HepG2 (cell line): ENCODE data around the gene ALK. TPM values are rescaled to one million over a fixed set of nuclear protein-coding genes. Genes with fewer than 3 reads are reported as not detected.

ENCODE experiments used
- ATAC-seq: fragments of 200-7000 bp; cut with Tn5 transposase; 3 replicates; pipeline ENCODE4 v1.9.1; 2020; ENCODE audit warnings: mild to moderate bottlenecking, moderate library complexity
- BruUV-seq: library from RNA; stranded (reverse); fragments of 400-500 nt; replicated peaks from 2 replicates; lab custom pipeline; 2021; lab: Mats Ljungman, UMichigan
- CTCF ChIA-PET: fragments of 300-600 bp; formaldehyde crosslinking; extraction: SDS; loops from one replicate; lab custom pipeline; 2021; ENCODE audit warnings: low total read pairs, inconsistent platforms, low intra/inter-chr PET ratio; lab: Yijun Ruan, JAX
- POLR2A ChIA-PET: fragments of 350-600 bp; sonication (Branson Sonifier 250); formaldehyde crosslinking; loops from one replicate; lab custom pipeline; 2020; ENCODE audit warnings: antibody characterized with exemption, inconsistent platforms; lab: Yijun Ruan, JAX
- DNase-seq: peaks from one replicate; pipeline ENCODE4 v3.0.0-alpha.2; 2015; ENCODE audit warnings: low spot score
- FAIRE-seq: peaks from 3 replicates; lab custom pipeline; 2011; peaks lifted over from hg19 to GRCh38; lab: Jason Lieb, UNC
- H2AFZ ChIP-seq: one replicate; pipeline ENCODE4 v1.6.1; 2011; ENCODE audit warnings: low read length, inconsistent platforms
- H3K27ac ChIP-seq: fragments of 300-600 bp; 3 replicates; pipeline ENCODE4 v1.8.0; 2011; ENCODE audit warnings: mixed run types, mild to moderate bottlenecking, mixed read lengths, low read length, inconsistent platforms; ENCODE audit not compliant: insufficient read depth; ENCODE audit errors: extremely low read length
- H3K27me3 ChIP-seq, 2 experiments: fragments of 200-600 bp in 1 of 2; 2 replicates in 1 of 2; 3 replicates in 1 of 2; pipeline versions ENCODE4 v1.6.0 to v1.8.0; 2011; ENCODE audit warnings: low read length in 2 of 2, mild to moderate bottlenecking in 2 of 2, moderate library complexity in 2 of 2, inconsistent platforms in 1 of 2; ENCODE audit not compliant: insufficient read depth in 2 of 2, control insufficient read depth in 1 of 2
- H3K36me3 ChIP-seq, 2 experiments: fragments of 200-600 bp in 1 of 2; replicated peaks in 1 of 2; 2 replicates in 1 of 2; 3 replicates in 1 of 2; pipeline versions ENCODE4 v1.5.1 to v1.8.0; 2011; ENCODE audit warnings: low read length in 2 of 2, inconsistent platforms in 1 of 2; ENCODE audit not compliant: insufficient read depth in 2 of 2, control insufficient read depth in 1 of 2
- H3K4me1 ChIP-seq: 2 replicates; pipeline ENCODE4 v1.5.1; 2012; ENCODE audit warnings: low read length, inconsistent platforms; ENCODE audit not compliant: insufficient read depth
- H3K4me2 ChIP-seq: 2 replicates; pipeline ENCODE4 v1.6.0; 2011; ENCODE audit warnings: low read depth, low read length, inconsistent platforms
- H3K4me3 ChIP-seq, 3 experiments: fragments of 200-600 bp in 1 of 3; sonication (generic), shearing (Covaris generic) in 1 of 3; replicated peaks in 1 of 3; 2 replicates each; pipeline ENCODE4 v1.5.1; 2011 to 2016; ENCODE audit warnings: low read length in 3 of 3, inconsistent platforms in 2 of 3, low read depth in 2 of 3, mild to moderate bottlenecking in 2 of 3, control low read depth in 1 of 3, mixed read lengths in 1 of 3; ENCODE audit not compliant: insufficient read depth in 1 of 3
- H3K79me2 ChIP-seq: one replicate; pipeline ENCODE4 v1.6.1; 2011; ENCODE audit warnings: low read length, inconsistent platforms; ENCODE audit not compliant: insufficient read depth
- H3K9ac ChIP-seq: 2 replicates; pipeline ENCODE4 v1.6.0; 2011; ENCODE audit warnings: mild to moderate bottlenecking, low read depth, low read length, inconsistent platforms; ENCODE audit not compliant: insufficient read depth
- H3K9me3 ChIP-seq: 2 replicates; pipeline ENCODE4 v1.5.1; 2012; ENCODE audit warnings: mild to moderate bottlenecking, low read length
- H4K20me1 ChIP-seq: 2 replicates; pipeline ENCODE4 v1.6.0; 2011; ENCODE audit warnings: inconsistent platforms, mild to moderate bottlenecking, low read length, moderate library complexity; ENCODE audit not compliant: insufficient read depth
- FOXP1 ChIP-seq, 2 experiments: fragments of 450-650 bp in 1 of 2; IDR thresholded peaks; 2 replicates each; pipeline ENCODE4 v1.6.1; 2017 to 2018; ENCODE audit warnings: antibody characterized with exemption in 1 of 2
- HMGA1 ChIP-seq: sonication (generic); formaldehyde crosslinking; conservative IDR thresholded peaks from 2 replicates; pipeline ENCODE4 v1.4.0; 2020; ENCODE audit warnings: missing genetic modification reagents
- KAT2B ChIP-seq: fragments of 150-350 bp; IDR thresholded peaks from 2 replicates; pipeline ENCODE4 v1.6.1; 2014; ENCODE audit warnings: low read depth, low read length, borderline replicate concordance
- MEIS1 ChIP-seq: sonication (generic); formaldehyde crosslinking; IDR thresholded peaks from 2 replicates; pipeline ENCODE4 v1.9.0; 2021; ENCODE audit warnings: mild to moderate bottlenecking, missing genetic modification reagents, moderate library complexity, borderline replicate concordance
- SIN3B ChIP-seq: fragments of 150-350 bp; IDR thresholded peaks from 2 replicates; pipeline ENCODE4 v1.6.1; 2014; ENCODE audit warnings: low read length
- SNRNP70 ChIP-seq: fragments of 200-400 bp; formaldehyde crosslinking; IDR thresholded peaks from 2 replicates; pipeline ENCODE4 v1.6.1; 2017; ENCODE audit warnings: mild to moderate bottlenecking, low read depth, low read length, moderate library complexity
- XBP1 ChIP-seq: sonication (generic); formaldehyde crosslinking; IDR thresholded peaks from 2 replicates; pipeline ENCODE4 v1.5.0; 2020; ENCODE audit warnings: missing genetic modification reagents
- YEATS4 ChIP-seq: sonication (generic); formaldehyde crosslinking; IDR thresholded peaks from 2 replicates; pipeline ENCODE4 v1.4.0; 2020; ENCODE audit warnings: missing genetic modification reagents, borderline replicate concordance
- ZNF234 ChIP-seq: sonication (generic); formaldehyde crosslinking; conservative IDR thresholded peaks from 2 replicates; pipeline ENCODE4 v1.5.1; 2020; ENCODE audit warnings: mild to moderate bottlenecking, missing genetic modification reagents
- ZNF383 ChIP-seq: sonication (generic); formaldehyde crosslinking; IDR thresholded peaks from 2 replicates; pipeline ENCODE4 v1.4.0; 2020; ENCODE audit warnings: missing genetic modification reagents, mild to moderate bottlenecking, borderline replicate concordance
- ZNF569 ChIP-seq: sonication (generic); formaldehyde crosslinking; IDR thresholded peaks from 2 replicates; pipeline ENCODE4 v1.5.0; 2020; ENCODE audit warnings: mild to moderate bottlenecking, missing genetic modification reagents, moderate library complexity, borderline replicate concordance
- ZNF660 ChIP-seq: sonication (generic); formaldehyde crosslinking; IDR thresholded peaks from 2 replicates; pipeline ENCODE4 v1.5.1; 2020; ENCODE audit warnings: mild to moderate bottlenecking, low read depth, missing genetic modification reagents, borderline replicate concordance
- ZNF713 ChIP-seq: sonication (generic); formaldehyde crosslinking; IDR thresholded peaks from 2 replicates; pipeline ENCODE4 v1.4.0; 2020; ENCODE audit warnings: mild to moderate bottlenecking, missing genetic modification reagents
- ZNF782 ChIP-seq: sonication (generic); formaldehyde crosslinking; IDR thresholded peaks from 2 replicates; pipeline ENCODE4 v1.4.0; 2020; ENCODE audit warnings: missing genetic modification reagents, mild to moderate bottlenecking, borderline replicate concordance
- WGBS: methylation state at CpG from one replicate; pipeline ENCODE4 v1.1.6; 2017; ENCODE audit warnings: low lambda C conversion rate; 5-methylcytosine and 5-hydroxymethylcytosine counted together
- in situ Hi-C: cut with HindIII; loops from 2 replicates; pipeline ENCODE4 v1.10.0; 2017; ENCODE audit warnings: low pct_unique_long_range_greater_than_20kb; ENCODE audit not compliant: extremely low pct_ligation_motif_present
- intact Hi-C: fragments of 100-400 bp; cut with micrococcal nuclease; formaldehyde crosslinking; loops from one replicate; pipeline ENCODE4 v1.10.0; 2022; ENCODE audit not compliant: unreplicated experiment
- polyA plus RNA-seq, 8 experiments: library from polyadenylated mRNA; depleted of rRNA in 3 of 8; stranded (reverse) in 7 of 8; unstranded in 1 of 8; fragments of >200 nt; fragmentation: Illumina TruSeq in 4 of 8; extraction: Trizol in 4 of 8; gene quantifications; 2 replicates each; pipeline versions ENCODE4 v1.2.1 to v1.2.3, GENCODE V29; 2011 to 2016; ENCODE audit warnings: low read depth in 4 of 8, missing spikeins in 1 of 8, mixed read lengths in 1 of 8; ENCODE audit not compliant: insufficient read depth in 1 of 8
- total RNA-seq, 5 experiments: library from RNA; depleted of rRNA; stranded (reverse); fragments of >200 nt; fragmentation: Illumina TruSeq; extraction: Trizol; gene quantifications; 2 replicates each; pipeline ENCODE4 v1.2.3, GENCODE V29; 2016; ENCODE audit warnings: low read depth in 1 of 5
- TF ChIP-seq, protein P1 (sequence below): sonication (generic); formaldehyde crosslinking; IDR thresholded peaks from 2 replicates; pipeline ENCODE4 v1.4.0; 2020; ENCODE audit warnings: mild to moderate bottlenecking, missing genetic modification reagents, borderline replicate concordance
- TF ChIP-seq, protein P2 (sequence below): sonication (generic); formaldehyde crosslinking; IDR thresholded peaks from 2 replicates; pipeline ENCODE4 v1.4.0; 2020; ENCODE audit warnings: mild to moderate bottlenecking, low read depth, missing genetic modification reagents
- TF ChIP-seq, protein P3 (sequence below): sonication (generic); formaldehyde crosslinking; IDR thresholded peaks from 2 replicates; pipeline ENCODE4 v1.4.0; 2020; ENCODE audit warnings: missing genetic modification reagents, borderline replicate concordance
- TF ChIP-seq, protein P4 (sequence below): fragments of 450-650 bp; IDR thresholded peaks from 2 replicates; pipeline ENCODE4 v1.6.1; 2016

The ALK gene
- total and polyA plus RNA-seq, 2 of the 13 experiments (the other 11 are each of a cell fraction or from before 2014, with no cell fraction given), result not detected

DNA sequence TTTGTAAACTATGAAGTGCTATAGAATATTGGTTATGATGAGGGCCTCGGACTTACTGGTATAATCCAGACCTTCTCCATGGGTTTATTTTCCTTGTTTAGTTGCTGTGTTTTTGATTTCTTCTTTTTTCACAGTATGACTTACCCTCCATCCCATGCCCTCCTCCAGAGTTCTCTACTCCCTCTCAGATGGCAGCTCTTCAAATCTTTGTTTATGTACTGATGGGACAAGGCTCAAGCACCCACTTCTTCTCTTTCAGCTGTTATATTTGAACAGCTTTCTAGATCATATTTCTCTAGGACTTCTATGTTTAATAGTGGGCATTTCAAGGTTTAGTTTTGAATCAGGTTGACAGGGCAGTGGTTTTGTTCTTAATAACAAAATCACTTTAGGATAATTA, 762.3 kb downstream of the ALK start:
- FAIRE-seq (no peak), DNase-seq (no peak), ATAC-seq (no peak)
- BruUV-seq, result no TSS peak
- ChIA-PET POLR2A (no interaction called here), CTCF (no interaction called here)
- Histone ChIP-seq H3K4me3 (no peak overlapping the region), H3K79me2 (no peaks in the 10 kb centered on the region), H3K4me2 (no peak overlapping the region), H3K27me3 (no peaks in the 10 kb centered on the region), H3K4me1 (no peaks in the 10 kb centered on the region), H3K9ac (no peak overlapping the region), H3K27ac (no peak overlapping the region), H2AFZ (no peak overlapping the region), H4K20me1 (no peaks in the 10 kb centered on the region), H3K36me3 (no peaks in the 10 kb centered on the region), H3K9me3 (no peaks in the 10 kb centered on the region)
- in situ Hi-C loops, result no loop called here
- intact Hi-C loops, result no loop called here
- 9% methylated on average over 1 of the region's 1 CpG for WGBS
- TF ChIP-seq SIN3B (no peak), YEATS4 (CRISPR knock-in tag) (no peak), MEIS1 (CRISPR knock-in tag) (no peak), ZNF660 (CRISPR knock-in tag) (no peak), ZNF713 (CRISPR knock-in tag) (no peak), ZNF569 (CRISPR knock-in tag) (no peak), HMGA1 (CRISPR knock-in tag) (no peak), ZNF383 (CRISPR knock-in tag) (no peak), ZNF234 (CRISPR knock-in tag) (no peak), SNRNP70 (no peak), XBP1 (CRISPR knock-in tag) (no peak), ZNF782 (CRISPR knock-in tag) (no peak), FOXP1 (IDR thresholded peaks at IDR 0.05) (no peak), FOXP1 (CRISPR knock-in tag; IDR thresholded peaks at IDR 0.05) (no peak), KAT2B (no peak)
- TF ChIP-seq, protein P1, sequence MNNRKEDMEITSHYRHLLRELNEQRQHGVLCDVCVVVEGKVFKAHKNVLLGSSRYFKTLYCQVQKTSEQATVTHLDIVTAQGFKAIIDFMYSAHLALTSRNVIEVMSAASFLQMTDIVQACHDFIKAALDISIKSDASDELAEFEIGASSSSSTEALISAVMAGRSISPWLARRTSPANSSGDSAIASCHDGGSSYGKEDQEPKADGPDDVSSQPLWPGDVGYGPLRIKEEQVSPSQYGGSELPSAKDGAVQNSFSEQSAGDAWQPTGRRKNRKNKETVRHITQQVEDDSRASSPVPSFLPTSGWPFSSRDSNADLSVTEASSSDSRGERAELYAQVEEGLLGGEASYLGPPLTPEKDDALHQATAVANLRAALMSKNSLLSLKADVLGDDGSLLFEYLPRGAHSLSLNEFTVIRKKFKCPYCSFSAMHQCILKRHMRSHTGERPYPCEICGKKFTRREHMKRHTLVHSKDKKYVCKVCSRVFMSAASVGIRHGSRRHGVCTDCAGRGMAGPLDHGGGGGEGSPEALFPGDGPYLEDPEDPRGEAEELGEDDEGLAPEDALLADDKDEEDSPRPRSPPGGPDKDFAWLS (CRISPR knock-in tag), result no peak
- TF ChIP-seq, protein P2, sequence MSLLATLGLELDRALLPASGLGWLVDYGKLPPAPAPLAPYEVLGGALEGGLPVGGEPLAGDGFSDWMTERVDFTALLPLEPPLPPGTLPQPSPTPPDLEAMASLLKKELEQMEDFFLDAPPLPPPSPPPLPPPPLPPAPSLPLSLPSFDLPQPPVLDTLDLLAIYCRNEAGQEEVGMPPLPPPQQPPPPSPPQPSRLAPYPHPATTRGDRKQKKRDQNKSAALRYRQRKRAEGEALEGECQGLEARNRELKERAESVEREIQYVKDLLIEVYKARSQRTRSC (CRISPR knock-in tag), result no peak
- TF ChIP-seq, protein P3, sequence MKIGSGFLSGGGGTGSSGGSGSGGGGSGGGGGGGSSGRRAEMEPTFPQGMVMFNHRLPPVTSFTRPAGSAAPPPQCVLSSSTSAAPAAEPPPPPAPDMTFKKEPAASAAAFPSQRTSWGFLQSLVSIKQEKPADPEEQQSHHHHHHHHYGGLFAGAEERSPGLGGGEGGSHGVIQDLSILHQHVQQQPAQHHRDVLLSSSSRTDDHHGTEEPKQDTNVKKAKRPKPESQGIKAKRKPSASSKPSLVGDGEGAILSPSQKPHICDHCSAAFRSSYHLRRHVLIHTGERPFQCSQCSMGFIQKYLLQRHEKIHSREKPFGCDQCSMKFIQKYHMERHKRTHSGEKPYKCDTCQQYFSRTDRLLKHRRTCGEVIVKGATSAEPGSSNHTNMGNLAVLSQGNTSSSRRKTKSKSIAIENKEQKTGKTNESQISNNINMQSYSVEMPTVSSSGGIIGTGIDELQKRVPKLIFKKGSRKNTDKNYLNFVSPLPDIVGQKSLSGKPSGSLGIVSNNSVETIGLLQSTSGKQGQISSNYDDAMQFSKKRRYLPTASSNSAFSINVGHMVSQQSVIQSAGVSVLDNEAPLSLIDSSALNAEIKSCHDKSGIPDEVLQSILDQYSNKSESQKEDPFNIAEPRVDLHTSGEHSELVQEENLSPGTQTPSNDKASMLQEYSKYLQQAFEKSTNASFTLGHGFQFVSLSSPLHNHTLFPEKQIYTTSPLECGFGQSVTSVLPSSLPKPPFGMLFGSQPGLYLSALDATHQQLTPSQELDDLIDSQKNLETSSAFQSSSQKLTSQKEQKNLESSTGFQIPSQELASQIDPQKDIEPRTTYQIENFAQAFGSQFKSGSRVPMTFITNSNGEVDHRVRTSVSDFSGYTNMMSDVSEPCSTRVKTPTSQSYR (CRISPR knock-in tag), result no peak
- TF ChIP-seq, protein P4, sequence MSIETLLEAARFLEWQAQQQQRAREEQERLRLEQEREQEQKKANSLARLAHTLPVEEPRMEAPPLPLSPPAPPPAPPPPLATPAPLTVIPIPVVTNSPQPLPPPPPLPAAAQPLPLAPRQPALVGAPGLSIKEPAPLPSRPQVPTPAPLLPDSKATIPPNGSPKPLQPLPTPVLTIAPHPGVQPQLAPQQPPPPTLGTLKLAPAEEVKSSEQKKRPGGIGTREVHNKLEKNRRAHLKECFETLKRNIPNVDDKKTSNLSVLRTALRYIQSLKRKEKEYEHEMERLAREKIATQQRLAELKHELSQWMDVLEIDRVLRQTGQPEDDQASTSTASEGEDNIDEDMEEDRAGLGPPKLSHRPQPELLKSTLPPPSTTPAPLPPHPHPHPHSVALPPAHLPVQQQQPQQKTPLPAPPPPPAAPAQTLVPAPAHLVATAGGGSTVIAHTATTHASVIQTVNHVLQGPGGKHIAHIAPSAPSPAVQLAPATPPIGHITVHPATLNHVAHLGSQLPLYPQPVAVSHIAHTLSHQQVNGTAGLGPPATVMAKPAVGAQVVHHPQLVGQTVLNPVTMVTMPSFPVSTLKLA, result no peak
